ENCODE results near the gene NLRC3.

Gene NLRC3

GRCh38 chr16:3591436-3591803, 14.2 kb upstream of the NLRC3 start:
- TF ChIP-seq CREB5 (CRISPR knock-in tag; IDR thresholded peaks at IDR 0.05; ENCODE audit: low read depth), result no peak
- TF ChIP-seq POU6F1 (CRISPR knock-in tag; IDR thresholded peaks at IDR 0.05; ENCODE audit: borderline replicate concordance, low read depth), result no peak
- TF ChIP-seq CSDC2 (CRISPR knock-in tag; IDR thresholded peaks at IDR 0.05), result no peak
- TF ChIP-seq TSHZ2 (CRISPR knock-in tag; IDR thresholded peaks at IDR 0.05), result no peak
- TF ChIP-seq PPARA (CRISPR knock-in tag; IDR thresholded peaks at IDR 0.05; ENCODE audit: borderline replicate concordance), result no peak
- no peak for TF ChIP-seq BACH2 (CRISPR knock-in tag; IDR thresholded peaks at IDR 0.05; ENCODE audit: borderline replicate concordance)
- TF ChIP-seq ISL1 (CRISPR knock-in tag; IDR thresholded peaks at IDR 0.05), result no peak
- TF ChIP-seq ZNF70 (CRISPR knock-in tag; IDR thresholded peaks at IDR 0.05), result no peak
- TF ChIP-seq ZFP3 (CRISPR knock-in tag; IDR thresholded peaks at IDR 0.05), result no peak
- no peak for TF ChIP-seq CSRNP3 (CRISPR knock-in tag; IDR thresholded peaks at IDR 0.05)
- TF ChIP-seq TOX (CRISPR knock-in tag; IDR thresholded peaks at IDR 0.05; ENCODE audit: borderline replicate concordance), result no peak
- TF ChIP-seq RARB (CRISPR knock-in tag; IDR thresholded peaks at IDR 0.05), result no peak
- TF ChIP-seq TCF4 (CRISPR knock-in tag; IDR thresholded peaks at IDR 0.05; ENCODE audit: borderline replicate concordance), result no peak
- no peak for TF ChIP-seq ZC3H10 (CRISPR knock-in tag; IDR thresholded peaks at IDR 0.05)
- TF ChIP-seq ZNF8 (CRISPR knock-in tag; IDR thresholded peaks at IDR 0.05), result no peak
- ATAC-seq, result no peak

- no peak for ATAC-seq
- TF ChIP-seq ZNF70 (CRISPR knock-in tag; IDR thresholded peaks at IDR 0.05) (no peak), ZC3H10 (CRISPR knock-in tag; IDR thresholded peaks at IDR 0.05) (no peak), TSHZ2 (CRISPR knock-in tag; IDR thresholded peaks at IDR 0.05) (no peak), SNAI2 (CRISPR knock-in tag; IDR thresholded peaks at IDR 0.05) (no peak), ZNF8 (CRISPR knock-in tag; IDR thresholded peaks at IDR 0.05) (no peak), GLIS3 (CRISPR knock-in tag; IDR thresholded peaks at IDR 0.05) (no peak), CREB5 (CRISPR knock-in tag; IDR thresholded peaks at IDR 0.05; ENCODE audit: low read depth) (no peak), ZFP3 (CRISPR knock-in tag; IDR thresholded peaks at IDR 0.05) (no peak), CSDC2 (CRISPR knock-in tag; IDR thresholded peaks at IDR 0.05) (no peak), ARNTL (CRISPR knock-in tag; IDR thresholded peaks at IDR 0.05; ENCODE audit: borderline replicate concordance, low read depth) (no peak), RARB (CRISPR knock-in tag; IDR thresholded peaks at IDR 0.05) (no peak), ESRRG (CRISPR knock-in tag; IDR thresholded peaks at IDR 0.05) (no peak), TCF4 (CRISPR knock-in tag; IDR thresholded peaks at IDR 0.05; ENCODE audit: borderline replicate concordance) (no peak), ZFP30 (CRISPR knock-in tag; IDR thresholded peaks at IDR 0.05) (no peak)
Measured at GRCh38 chr16:3590736-3591435, 13.7 kb upstream of the NLRC3 start.
